Measurements from ENCODE around the gene TPST2. TPM values are rescaled to one million over a fixed set of nuclear protein-coding genes. Genes with fewer than 3 reads are reported as not detected.
"Not testable (repeated sequence)": the region's sequence is repeated elsewhere in the genome, so short reads cannot be mapped to it uniquely, and the experiment has no call there.

TPST2 gene
- total and polyA plus RNA-seq, 9 of the 15 experiments (the other 6 are each of a cell fraction or from before 2014, with no cell fraction given) = 14.2 to 123 (median 60.1) TPM

- not testable (repeated sequence) for H3K9me1 ChIP-seq (ENCODE audit: control insufficient read depth, insufficient read depth, low read length)
- 13% methylated on average over 9 of the region's 10 CpGs for WGBS (ENCODE audit: insufficient coverage, low coverage, missing lambda C conversion rate)
Measured at GRCh38 chr22:26613753-26614152, 23.8 kb upstream of the TPST2 start.

DNA sequence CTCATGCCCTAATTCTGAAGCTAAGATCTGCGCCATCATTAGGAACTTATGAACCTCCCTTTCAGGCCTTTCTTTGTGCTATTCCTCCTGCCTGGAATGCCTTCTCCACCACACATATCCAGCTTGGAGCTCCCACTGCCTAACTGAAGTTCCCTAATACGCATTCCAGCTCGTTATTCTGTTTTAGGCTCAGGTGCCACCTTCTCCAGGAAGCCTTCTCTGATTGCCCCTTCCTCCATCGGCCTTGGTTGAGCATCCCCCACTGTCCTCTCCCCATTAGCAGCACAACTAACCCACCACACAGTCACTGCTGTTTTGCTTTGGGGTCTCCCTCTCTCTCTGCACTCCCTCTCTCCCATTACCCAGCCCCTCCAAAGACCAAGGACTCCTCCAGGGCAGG lies 22.7 kb upstream of the TPST2 start:
- FAIRE-seq = no peak
- Histone ChIP-seq H3K9me1 (ENCODE audit: control insufficient read depth, insufficient read depth, low read length) (no peaks in the 10 kb centered on the region), H3K9me3 (replicated peaks; ENCODE audit: control insufficient read depth, insufficient read depth, low read depth, low read length) (no peaks in the 10 kb centered on the region), H3K4me1 (replicated peaks in 1 of 2; ENCODE audit: control insufficient read depth in 2 of 2, insufficient read depth in 2 of 2, low read length in 2 of 2) (peaks cover 18 to 26% of the 10 kb centered on the region in 2 experiments), H3K27ac (ENCODE audit: extremely low read depth, low read depth, low read length) (no peak overlapping the region), H3K9ac (ENCODE audit: insufficient read depth in 1 of 2, low read depth in 2 of 2, low read length in 2 of 2) (no peak overlapping the region), H3K27me3 (ENCODE audit: control insufficient read depth in 2 of 2, insufficient read depth in 2 of 2, low read length in 2 of 2) (no peaks in the 10 kb centered on the region), H2AFZ (ENCODE audit: low read depth, low read length) (no peak overlapping the region), H3K4me2 (ENCODE audit: insufficient read depth, low read length) (no peak overlapping the region), H3K79me2 (ENCODE audit: control insufficient read depth, insufficient read depth, low read length) (no peaks in the 10 kb centered on the region), H4K20me1 (replicated peaks; ENCODE audit: control insufficient read depth, insufficient read depth, low read length) (no peaks in the 10 kb centered on the region), H3K4me3 (no peak overlapping the region), H3K36me3 (ENCODE audit: control insufficient read depth, insufficient read depth, low read length) (no peaks in the 10 kb centered on the region)
- CTCF ChIA-PET (ENCODE audit: low intra/inter-chr PET ratio) = no interaction called here
- BruUV-seq (replicated peaks) = no TSS peak
- TF ChIP-seq KDM1A (IDR thresholded peaks at IDR 0.05) = peak in 1 of 2 experiments; percentile 38; a peak in 1 of 4 replicates
- peak; percentile 99 for TF ChIP-seq ZFP36 (IDR thresholded peaks at IDR 0.05; ENCODE audit: low read depth, low read length, partially characterized antibody)
- no peak for TF ChIP-seq CGGBP1 (CRISPR knock-in tag; IDR thresholded peaks at IDR 0.05)
- TF ChIP-seq BCOR (IDR thresholded peaks at IDR 0.05) = peak; percentile 45; the same call in 1 of the 2 replicates
- TF ChIP-seq XRCC4 (IDR thresholded peaks at IDR 0.05; ENCODE audit: extremely low read depth, insufficient read depth, insufficient read length) = no peak
- TF ChIP-seq ZNF436 (CRISPR knock-in tag; IDR thresholded peaks at IDR 0.05) = 0 out of 2 replicates have a peak, but pooled peaks have one; percentile 47
- TF ChIP-seq, protein P1, sequence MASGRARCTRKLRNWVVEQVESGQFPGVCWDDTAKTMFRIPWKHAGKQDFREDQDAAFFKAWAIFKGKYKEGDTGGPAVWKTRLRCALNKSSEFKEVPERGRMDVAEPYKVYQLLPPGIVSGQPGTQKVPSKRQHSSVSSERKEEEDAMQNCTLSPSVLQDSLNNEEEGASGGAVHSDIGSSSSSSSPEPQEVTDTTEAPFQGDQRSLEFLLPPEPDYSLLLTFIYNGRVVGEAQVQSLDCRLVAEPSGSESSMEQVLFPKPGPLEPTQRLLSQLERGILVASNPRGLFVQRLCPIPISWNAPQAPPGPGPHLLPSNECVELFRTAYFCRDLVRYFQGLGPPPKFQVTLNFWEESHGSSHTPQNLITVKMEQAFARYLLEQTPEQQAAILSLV (tag; IDR thresholded peaks at IDR 0.05) = no peak
- ATAC-seq = no peak
- no peak for DNase-seq (ENCODE audit: extremely low read depth in 1 of 4, low spot score in 3 of 4)
- POLR2A ChIA-PET = interaction anchor here (0.9 kb wide), 2 partner anchors 12 to 18 kb away, joined by 3 read pairs; no protein-coding TSS in a partner anchor
- 62% methylated on average over 4 of the region's 4 CpGs for WGBS (ENCODE audit: insufficient coverage, low coverage, missing lambda C conversion rate)
- in situ Hi-C loops (cut with MboI) = no loop called here
- intact Hi-C loops (cut with micrococcal nuclease) = no loop called here

More at GRCh38 chr22:26613753-26614152, 23.8 kb upstream of the TPST2 start:
- H3K4me1 ChIP-seq (replicated peaks in 1 of 2; ENCODE audit: control insufficient read depth in 2 of 2, insufficient read depth in 2 of 2, low read length in 2 of 2) = peaks cover 26 to 35% of the 10 kb centered on the region in 2 experiments
- H2AFZ ChIP-seq (ENCODE audit: low read depth, low read length); H3K27ac ChIP-seq (ENCODE audit: extremely low read depth, low read depth, low read length); H3K4me2 ChIP-seq (ENCODE audit: insufficient read depth, low read length); H3K9ac ChIP-seq (ENCODE audit: insufficient read depth in 1 of 2, low read depth in 2 of 2, low read length in 2 of 2); BruUV-seq (replicated peaks); ATAC-seq; H3K4me3 ChIP-seq; H3K79me2 ChIP-seq (ENCODE audit: control insufficient read depth, insufficient read depth, low read length); DNase-seq (ENCODE audit: extremely low read depth in 1 of 4, low spot score in 3 of 4); intact Hi-C loops (cut with micrococcal nuclease); POLR2A ChIA-PET; H4K20me1 ChIP-seq (replicated peaks; ENCODE audit: control insufficient read depth, insufficient read depth, low read length); in situ Hi-C loops (cut with MboI); FAIRE-seq; H3K27me3 ChIP-seq (ENCODE audit: control insufficient read depth in 2 of 2, insufficient read depth in 2 of 2, low read length in 2 of 2); CTCF ChIA-PET (ENCODE audit: low intra/inter-chr PET ratio); H3K36me3 ChIP-seq (ENCODE audit: control insufficient read depth, insufficient read depth, low read length); H3K9me3 ChIP-seq (replicated peaks; ENCODE audit: control insufficient read depth, insufficient read depth, low read depth, low read length): not testable (repeated sequence)
